ENCODE results near the gene ADAM17. TPM values are rescaled to one million over a fixed set of nuclear protein-coding genes. Genes with fewer than 3 reads are reported as not detected.

The ADAM17 gene
- total and polyA plus RNA-seq, 8 donors: 4.0 to 46.1 (median 16.8) TPM

DNA sequence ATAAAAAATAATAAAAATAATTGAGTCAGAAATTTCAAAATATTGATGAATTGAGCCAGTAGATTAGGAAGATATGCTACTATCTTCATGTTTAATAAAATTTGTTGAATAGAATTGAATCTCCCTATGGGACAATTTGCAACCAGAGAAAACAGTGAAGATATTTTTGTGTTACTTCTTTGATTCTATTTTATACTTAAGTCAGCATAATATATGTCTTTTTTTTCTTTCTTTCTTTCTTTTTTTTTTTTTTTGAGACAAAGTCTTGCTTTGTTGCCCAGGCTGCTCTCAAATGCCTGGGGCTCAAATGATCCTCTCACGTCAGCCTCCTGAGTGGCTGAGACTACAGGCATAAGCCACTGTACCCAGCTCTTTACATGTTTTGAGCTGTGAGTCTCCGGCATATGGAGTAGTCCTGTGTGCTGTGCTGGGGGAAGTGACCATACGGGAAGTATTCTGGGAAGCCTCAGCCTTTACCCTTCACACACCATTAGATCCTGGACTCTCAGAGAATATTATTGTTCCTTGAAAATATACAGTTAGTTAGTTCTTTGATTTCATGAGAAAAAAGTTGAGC, 95.1 kb downstream of the ADAM17 start:
- intact Hi-C loops (cut with DNase I; ENCODE audit: low total_unique reads): no loop called here
- 92 to 97% (median 95%) methylated on average over 3 of the region's 3 CpGs for WGBS, 5 donors
- H3K9me3 ChIP-seq: no peaks in the 10 kb centered on the region
- H3K27ac ChIP-seq: no peak overlapping the region
- DNase-seq: no peak
- H3K4me3 ChIP-seq: no peak overlapping the region
- H3K27me3 ChIP-seq: no peaks in the 10 kb centered on the region
- TF ChIP-seq, protein P1, sequence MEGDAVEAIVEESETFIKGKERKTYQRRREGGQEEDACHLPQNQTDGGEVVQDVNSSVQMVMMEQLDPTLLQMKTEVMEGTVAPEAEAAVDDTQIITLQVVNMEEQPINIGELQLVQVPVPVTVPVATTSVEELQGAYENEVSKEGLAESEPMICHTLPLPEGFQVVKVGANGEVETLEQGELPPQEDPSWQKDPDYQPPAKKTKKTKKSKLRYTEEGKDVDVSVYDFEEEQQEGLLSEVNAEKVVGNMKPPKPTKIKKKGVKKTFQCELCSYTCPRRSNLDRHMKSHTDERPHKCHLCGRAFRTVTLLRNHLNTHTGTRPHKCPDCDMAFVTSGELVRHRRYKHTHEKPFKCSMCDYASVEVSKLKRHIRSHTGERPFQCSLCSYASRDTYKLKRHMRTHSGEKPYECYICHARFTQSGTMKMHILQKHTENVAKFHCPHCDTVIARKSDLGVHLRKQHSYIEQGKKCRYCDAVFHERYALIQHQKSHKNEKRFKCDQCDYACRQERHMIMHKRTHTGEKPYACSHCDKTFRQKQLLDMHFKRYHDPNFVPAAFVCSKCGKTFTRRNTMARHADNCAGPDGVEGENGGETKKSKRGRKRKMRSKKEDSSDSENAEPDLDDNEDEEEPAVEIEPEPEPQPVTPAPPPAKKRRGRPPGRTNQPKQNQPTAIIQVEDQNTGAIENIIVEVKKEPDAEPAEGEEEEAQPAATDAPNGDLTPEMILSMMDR (IDR thresholded peaks at IDR 0.05): no peak
- TF ChIP-seq POLR2AphosphoS5 (IDR thresholded peaks at IDR 0.05) (no peak), EP300 (IDR thresholded peaks at IDR 0.05) (no peak), POLR2A (IDR thresholded peaks at IDR 0.05) (no peak)
- H3K36me3 ChIP-seq: peaks cover 7 to 86% (median 80%) of the 10 kb centered on the region in 4 donors
- peaks cover 0 to 9% (median 0%) of the 10 kb centered on the region in 4 donors for H3K4me1 ChIP-seq

DNA sequence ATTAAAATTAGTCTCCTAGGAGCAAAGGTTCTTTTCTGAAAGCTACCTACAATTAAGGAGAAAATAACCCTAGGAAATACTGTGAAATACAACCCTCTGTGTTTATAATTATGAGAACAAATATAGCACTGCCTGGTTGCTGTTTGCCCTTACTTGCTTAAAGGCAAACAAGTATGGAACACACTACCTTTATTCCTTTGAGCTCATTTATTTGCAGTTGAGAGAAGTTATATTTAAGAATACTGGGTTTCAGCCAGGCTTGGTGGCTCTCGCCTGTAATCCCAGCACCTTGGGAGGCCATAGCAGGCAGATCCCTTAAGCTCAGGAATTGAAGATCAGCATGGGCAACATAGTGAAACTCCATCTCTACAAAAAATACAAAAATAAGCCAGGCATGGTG, 104.4 kb downstream of the ADAM17 start:
- no peak for TF ChIP-seq POLR2AphosphoS5 (IDR thresholded peaks at IDR 0.05)
- no peak for TF ChIP-seq EP300 (IDR thresholded peaks at IDR 0.05)
- no peak for TF ChIP-seq POLR2A (IDR thresholded peaks at IDR 0.05)
- TF ChIP-seq, protein P1 (IDR thresholded peaks at IDR 0.05): no peak
- Histone ChIP-seq H3K27me3 (no peaks in the 10 kb centered on the region), H3K9me3 (no peaks in the 10 kb centered on the region), H3K27ac (no peak overlapping the region), H3K4me1 (no peaks in the 10 kb centered on the region), H3K4me3 (no peak overlapping the region), H3K36me3 (peaks cover 18 to 95% (median 84%) of the 10 kb centered on the region in 4 donors)
- intact Hi-C loops (cut with DNase I; ENCODE audit: low total_unique reads): no loop called here
- DNase-seq: no peak
- WGBS, 5 donors: 35 to 74% (median 38%) methylated on average over 1 of the region's 1 CpG

DNA sequence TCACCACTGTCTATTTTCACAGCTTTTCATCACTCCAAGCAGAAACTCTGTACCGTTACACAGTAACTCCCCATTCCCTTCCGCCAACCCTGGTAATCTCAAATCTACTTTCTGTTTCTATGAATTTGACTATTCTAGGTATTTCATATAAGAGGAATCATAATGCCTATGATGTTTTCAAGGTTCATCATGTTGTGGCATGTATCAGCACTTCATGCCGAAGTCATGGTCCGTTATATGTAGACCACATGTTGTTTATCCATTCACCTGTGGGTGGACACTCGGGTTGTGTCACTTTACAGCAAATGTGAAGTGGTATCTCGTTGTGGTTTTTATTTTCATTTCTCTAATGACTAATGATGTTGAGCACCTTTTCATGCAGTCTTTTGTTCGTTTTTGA, 110.5 kb downstream of the ADAM17 start:
- Histone ChIP-seq H3K27ac (no peak overlapping the region), H3K36me3 (peaks cover 23 to 100% (median 96%) of the 10 kb centered on the region in 4 donors), H3K4me3 (no peak overlapping the region), H3K27me3 (no peaks in the 10 kb centered on the region), H3K4me1 (no peaks in the 10 kb centered on the region), H3K9me3 (no peaks in the 10 kb centered on the region)
- 85 to 92% (median 91%) methylated on average over 7 of the region's 7 CpGs for WGBS, 5 donors
- intact Hi-C loops (cut with DNase I; ENCODE audit: low total_unique reads): no loop called here
- TF ChIP-seq, protein P1 (IDR thresholded peaks at IDR 0.05): no peak
- no peak for TF ChIP-seq POLR2AphosphoS5 (IDR thresholded peaks at IDR 0.05)
- no peak for TF ChIP-seq POLR2A (IDR thresholded peaks at IDR 0.05)
- TF ChIP-seq EP300 (IDR thresholded peaks at IDR 0.05): no peak
- no peak for DNase-seq

DNA sequence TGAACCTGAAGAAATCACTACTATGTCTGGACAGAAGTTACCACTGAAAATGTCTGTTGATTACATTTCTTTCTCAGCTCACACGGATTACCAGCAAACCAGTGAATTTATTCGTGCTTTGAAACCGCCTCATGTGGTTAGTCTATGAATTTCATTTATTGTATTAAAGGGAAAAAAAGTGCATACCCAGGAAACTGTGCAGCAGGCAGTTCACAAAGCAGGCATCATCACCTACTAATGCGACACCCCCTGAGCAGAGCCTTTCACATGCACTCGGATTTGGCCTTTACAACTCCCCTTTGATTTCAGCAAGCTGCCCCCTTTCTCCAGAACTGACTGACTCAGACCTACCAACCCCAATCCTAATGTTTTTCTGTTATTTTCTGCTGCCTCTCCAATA, 112.1 kb downstream of the ADAM17 start:
- DNase-seq: no peak
- TF ChIP-seq POLR2A (IDR thresholded peaks at IDR 0.05) (no peak), POLR2AphosphoS5 (IDR thresholded peaks at IDR 0.05) (no peak), EP300 (IDR thresholded peaks at IDR 0.05) (no peak)
- TF ChIP-seq, protein P1 (IDR thresholded peaks at IDR 0.05): no peak
- 87 to 93% (median 91%) methylated on average over 5 of the region's 5 CpGs for WGBS, 5 donors
- intact Hi-C loops (cut with DNase I; ENCODE audit: low total_unique reads): no loop called here
- Histone ChIP-seq H3K4me1 (no peaks in the 10 kb centered on the region), H3K27me3 (no peaks in the 10 kb centered on the region), H3K27ac (no peak overlapping the region), H3K36me3 (peaks cover 16 to 98% (median 96%) of the 10 kb centered on the region in 4 donors), H3K4me3 (no peak overlapping the region), H3K9me3 (no peaks in the 10 kb centered on the region)
